Measurements from ENCODE around the gene GRM6.

GRCh38 chr5:179033004-179033580 is 38.0 kb upstream of the GRM6 start:
- no peak for TF ChIP-seq CTCF (IDR thresholded peaks at IDR 0.05; ENCODE audit: low read depth, low read length)
- no peak for TF ChIP-seq EZH2phosphoT487 (IDR thresholded peaks at IDR 0.05; ENCODE audit: low read depth)
